ENCODE measurements around the gene VGLL4.

Gene VGLL4

DNA sequence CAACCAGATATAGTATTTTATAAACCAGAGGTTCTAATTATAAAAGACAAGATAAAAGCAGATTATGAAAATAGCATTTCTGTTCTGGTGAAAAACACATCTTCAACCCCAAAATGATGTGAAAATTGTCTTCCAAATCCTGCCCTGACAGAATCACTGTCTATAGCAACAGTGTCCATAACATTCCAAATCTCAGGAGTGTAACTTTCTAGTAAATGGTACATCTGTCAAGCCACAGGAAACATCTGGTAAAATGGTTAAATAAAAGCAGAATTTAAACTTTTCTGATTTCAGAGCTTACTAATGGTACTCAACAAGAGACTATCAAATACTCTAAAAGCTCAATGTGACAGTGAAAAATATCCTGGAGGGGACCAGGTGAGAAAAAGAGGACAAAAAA is 60.5 kb downstream of the VGLL4 start:
- TF ChIP-seq GATA2 (IDR thresholded peaks at IDR 0.05; ENCODE audit: low read depth, low read length) = no peak
- no peak for TF ChIP-seq GATA3 (IDR thresholded peaks at IDR 0.05; ENCODE audit: low read depth, low read length)

GRCh38 chr3:11582191-11582968 is 61.3 kb downstream of the VGLL4 start:
- TF ChIP-seq GATA2 (IDR thresholded peaks at IDR 0.05; ENCODE audit: low read depth, low read length) (no peak), GATA3 (IDR thresholded peaks at IDR 0.05; ENCODE audit: low read depth, low read length) (no peak)

DNA sequence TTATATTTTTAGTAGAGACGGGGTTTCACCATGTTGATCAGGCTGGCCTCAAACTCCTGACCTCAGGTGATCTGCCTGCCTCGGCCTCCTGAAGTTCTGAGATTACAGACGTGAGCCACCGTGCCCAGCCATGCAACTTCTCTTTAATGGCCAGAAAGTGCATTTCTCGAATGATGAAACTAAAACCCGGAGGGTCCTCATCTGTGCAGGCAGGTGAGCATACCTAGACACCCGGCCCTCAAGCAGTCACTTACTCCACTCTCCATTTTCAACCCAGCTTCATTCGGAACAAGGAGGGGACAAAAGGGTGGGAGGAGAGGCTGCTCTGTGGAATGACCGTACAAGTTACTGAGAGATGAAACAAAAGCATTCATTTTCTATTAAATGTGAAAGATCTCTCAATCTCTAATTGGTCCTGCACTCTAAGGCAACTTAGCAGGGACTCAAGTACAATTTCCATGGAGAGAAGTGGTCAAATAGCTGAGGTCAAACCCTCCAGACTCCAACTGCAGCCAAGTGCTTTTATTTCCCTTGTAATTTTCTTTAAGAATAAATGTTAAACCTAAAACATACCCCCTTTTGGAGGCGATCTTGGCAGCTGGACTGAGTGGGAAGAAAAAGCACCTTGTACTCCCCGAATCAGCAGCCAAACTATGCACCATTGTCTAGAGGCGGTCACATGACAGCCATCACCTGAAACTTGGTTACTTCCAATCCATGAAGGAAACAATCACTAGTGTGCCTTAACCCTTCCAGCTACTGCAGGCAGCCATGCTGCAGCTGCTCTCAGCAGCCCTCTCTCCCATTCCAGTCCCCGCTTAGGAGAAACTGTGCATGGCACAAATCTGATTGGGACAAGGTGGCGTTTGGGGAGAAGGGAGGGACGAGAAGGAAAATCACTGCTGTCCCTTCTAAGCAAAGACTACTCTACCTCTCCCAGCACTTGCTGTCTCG is 62.2 kb downstream of the VGLL4 start:
- no peak for TF ChIP-seq GATA2 (IDR thresholded peaks at IDR 0.05; ENCODE audit: low read depth, low read length)
- TF ChIP-seq GATA3 (IDR thresholded peaks at IDR 0.05; ENCODE audit: low read depth, low read length) = no peak

- TF ChIP-seq GATA2 (IDR thresholded peaks at IDR 0.05; ENCODE audit: low read depth, low read length) = no peak
- no peak for TF ChIP-seq GATA3 (IDR thresholded peaks at IDR 0.05; ENCODE audit: low read depth, low read length)
These were observed 63.1 kb downstream of the VGLL4 start for GRCh38 chr3:11580645-11581044.

DNA sequence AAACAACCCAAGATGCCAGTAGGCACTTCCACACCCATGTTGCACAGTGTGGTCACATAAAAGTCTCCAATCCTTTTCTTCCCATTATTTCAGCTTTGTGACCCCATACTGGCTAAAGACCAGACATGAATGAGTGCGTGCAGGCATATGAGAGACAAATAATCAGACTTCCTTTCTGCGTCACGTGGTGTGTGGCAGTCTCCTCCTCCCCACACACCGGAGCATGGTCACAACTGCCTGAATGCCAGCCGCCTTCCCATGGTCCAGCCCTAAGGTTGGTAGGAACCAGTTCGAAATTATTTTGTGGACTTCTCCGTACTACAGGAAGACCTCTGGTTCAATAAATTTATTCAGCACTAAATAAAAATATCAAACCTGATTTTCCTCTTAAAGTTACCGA is 65.5 kb downstream of the VGLL4 start:
- no peak for TF ChIP-seq GATA3 (IDR thresholded peaks at IDR 0.05; ENCODE audit: low read depth, low read length)
- no peak for TF ChIP-seq GATA2 (IDR thresholded peaks at IDR 0.05; ENCODE audit: low read depth, low read length)

GRCh38 chr3:11576453-11576852 is 67.3 kb downstream of the VGLL4 start:
- TF ChIP-seq GATA2 (IDR thresholded peaks at IDR 0.05; ENCODE audit: low read depth, low read length) (no peak), GATA3 (IDR thresholded peaks at IDR 0.05; ENCODE audit: low read depth, low read length) (no peak)

DNA sequence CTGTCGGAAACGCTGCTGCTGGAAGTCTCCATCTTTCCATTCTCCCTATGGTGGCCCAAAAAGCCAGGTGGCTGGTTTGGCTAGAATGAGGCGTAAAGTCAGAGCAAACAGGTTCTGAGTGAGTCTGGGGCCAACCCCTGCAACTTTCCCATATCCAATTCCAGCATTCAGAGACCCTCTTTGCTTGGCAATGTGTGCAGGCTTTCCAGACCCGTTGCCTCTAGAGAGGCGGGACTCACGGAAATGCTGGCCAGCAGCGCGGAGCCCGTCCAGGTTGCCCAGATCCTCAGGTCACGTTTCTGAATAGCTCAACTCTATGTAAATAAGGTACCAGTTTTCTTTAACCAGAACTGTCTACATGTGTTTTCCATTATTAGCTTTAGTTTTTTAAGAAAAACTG is 68.0 kb downstream of the VGLL4 start:
- no peak for TF ChIP-seq GATA2 (IDR thresholded peaks at IDR 0.05; ENCODE audit: low read depth, low read length)
- no peak for TF ChIP-seq GATA3 (IDR thresholded peaks at IDR 0.05; ENCODE audit: low read depth, low read length)

GRCh38 chr3:11574981-11575669 is 68.6 kb downstream of the VGLL4 start:
- TF ChIP-seq GATA2 (IDR thresholded peaks at IDR 0.05; ENCODE audit: low read depth, low read length) (no peak), GATA3 (IDR thresholded peaks at IDR 0.05; ENCODE audit: low read depth, low read length) (no peak)

DNA sequence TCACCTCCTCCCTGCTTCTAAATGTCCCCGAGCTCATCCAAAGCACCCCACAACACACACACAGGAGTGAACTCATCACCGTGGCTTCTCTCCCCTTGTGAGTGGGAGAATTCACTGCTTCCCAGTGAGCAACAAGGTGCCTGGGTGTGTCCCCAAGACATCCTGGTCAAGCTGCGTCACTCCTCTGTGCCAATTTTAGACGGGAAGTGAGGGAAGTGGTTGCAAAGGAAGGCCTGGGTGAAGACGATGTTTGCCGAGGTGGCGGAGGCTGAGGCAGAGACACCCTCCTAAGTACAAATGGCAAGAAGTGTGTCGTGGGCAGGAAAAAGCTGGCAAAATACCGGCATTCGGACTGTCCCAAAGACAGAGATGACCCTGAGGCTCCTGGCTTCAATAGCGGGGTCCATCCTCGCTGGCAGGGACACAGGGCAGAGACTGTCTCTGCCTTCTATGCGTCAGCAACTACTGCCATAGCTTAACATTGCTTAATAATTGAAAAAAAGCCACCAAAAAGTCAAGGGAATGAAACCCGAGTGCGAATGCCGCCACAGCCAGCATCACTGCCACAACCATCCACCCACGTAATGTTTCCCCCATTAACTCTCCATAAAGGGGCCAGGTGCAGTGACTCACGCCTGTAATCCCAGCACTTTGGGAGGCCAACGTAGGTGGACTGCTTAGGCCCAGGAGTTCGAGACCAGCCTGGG is 72.8 kb downstream of the VGLL4 start:
- TF ChIP-seq GATA3 (IDR thresholded peaks at IDR 0.05; ENCODE audit: low read depth, low read length) (no peak), GATA2 (IDR thresholded peaks at IDR 0.05; ENCODE audit: low read depth, low read length) (no peak)

- TF ChIP-seq GATA3 (IDR thresholded peaks at IDR 0.05; ENCODE audit: low read depth, low read length) (no peak), GATA2 (IDR thresholded peaks at IDR 0.05; ENCODE audit: low read depth, low read length) (no peak)
These were observed 73.5 kb downstream of the VGLL4 start for GRCh38 chr3:11570251-11570650.

DNA sequence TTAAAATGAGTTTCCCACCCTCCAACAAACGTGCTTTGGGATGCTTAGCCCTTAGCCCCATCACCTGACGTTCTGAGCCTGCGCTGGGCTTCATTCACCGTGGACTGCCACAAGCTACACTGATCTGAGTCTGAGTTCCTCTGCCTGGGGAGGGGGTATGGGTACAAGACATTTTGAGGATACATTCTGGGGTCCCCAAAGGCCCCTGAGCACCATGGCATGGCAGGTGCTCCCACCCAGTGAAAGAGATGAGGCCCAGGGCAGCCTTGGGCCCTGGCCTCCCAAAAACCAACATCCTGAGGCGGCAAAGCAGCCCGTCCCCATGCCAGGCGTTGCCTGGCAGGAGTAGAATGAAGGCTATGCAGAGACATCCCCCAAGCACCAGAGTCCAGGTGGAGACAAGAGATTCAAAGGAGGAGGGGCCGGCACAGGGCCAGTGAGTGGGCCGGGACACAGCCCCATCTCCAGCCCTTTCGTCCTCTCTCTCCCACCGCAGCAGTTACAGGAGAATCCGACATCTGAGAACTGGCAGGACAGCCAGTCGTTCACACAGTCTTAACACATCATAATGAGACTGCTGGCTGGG is 74.5 kb downstream of the VGLL4 start:
- TF ChIP-seq GATA3 (IDR thresholded peaks at IDR 0.05; ENCODE audit: low read depth, low read length) (no peak), GATA2 (IDR thresholded peaks at IDR 0.05; ENCODE audit: low read depth, low read length) (no peak)

DNA sequence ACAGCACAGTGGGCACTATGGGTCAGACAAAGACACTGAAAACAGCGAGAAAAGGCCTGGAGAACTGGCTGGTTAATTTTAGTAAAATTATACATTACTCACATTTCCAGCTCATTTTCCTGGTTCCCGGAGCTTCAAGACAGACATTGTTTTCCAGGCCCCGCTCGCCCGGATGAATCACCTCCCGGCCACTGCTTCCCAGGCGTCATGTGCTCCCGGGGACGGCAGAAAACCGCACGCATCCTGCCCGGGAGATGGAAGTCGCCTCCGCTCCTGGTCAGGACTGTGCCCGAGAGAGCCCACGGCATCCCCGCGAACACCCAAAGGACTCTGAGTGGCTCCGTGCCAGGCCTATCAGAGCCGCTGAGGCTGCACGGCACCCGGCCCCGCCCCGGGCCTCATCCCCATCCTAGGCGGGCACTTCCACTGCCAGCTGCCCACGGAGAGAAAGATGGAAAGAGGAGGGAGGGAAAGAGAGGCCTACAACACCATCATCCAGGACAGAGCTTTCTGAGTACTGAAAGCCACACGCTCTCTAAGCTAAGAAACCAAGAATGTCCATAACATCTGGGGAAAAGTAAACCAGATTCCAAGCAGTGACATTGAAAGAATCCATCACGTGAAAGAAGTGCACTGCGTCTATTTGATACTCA is 75.1 kb downstream of the VGLL4 start:
- no peak for TF ChIP-seq GATA3 (IDR thresholded peaks at IDR 0.05; ENCODE audit: low read depth, low read length)
- TF ChIP-seq GATA2 (IDR thresholded peaks at IDR 0.05; ENCODE audit: low read depth, low read length) = no peak
